ENCODE results near the gene KNSTRN. TPM values are rescaled to one million over a fixed set of nuclear protein-coding genes. Genes with fewer than 3 reads are reported as not detected.

Gene KNSTRN
- total and polyA plus RNA-seq, 9 donors, result 17.8 to 24.8 (median 22.2) TPM

GRCh38 chr15:40428185-40428584, 45.7 kb downstream of the KNSTRN start:
- H3K9me3 ChIP-seq (replicated peaks; ENCODE audit: control insufficient read depth, low read depth, low read length), result no peaks in the 10 kb centered on the region
- H3K4me1 ChIP-seq (ENCODE audit: control insufficient read depth, insufficient read depth, low read length), result peaks cover 18% of the 10 kb centered on the region
- no peak overlapping the region for H3K27ac ChIP-seq (ENCODE audit: low read length)
- H3K4me3 ChIP-seq (ENCODE audit: low read length), result no peak overlapping the region
- H3K36me3 ChIP-seq (ENCODE audit: control insufficient read depth, insufficient read depth, low read length), result no peaks in the 10 kb centered on the region
- WGBS (ENCODE audit: insufficient coverage), result 80% methylated on average over 1 of the region's 4 CpGs
- peaks cover 10% of the 10 kb centered on the region for H3K27me3 ChIP-seq (ENCODE audit: control insufficient read depth, insufficient read depth, low read length)
- DNase-seq, result no peak

DNA sequence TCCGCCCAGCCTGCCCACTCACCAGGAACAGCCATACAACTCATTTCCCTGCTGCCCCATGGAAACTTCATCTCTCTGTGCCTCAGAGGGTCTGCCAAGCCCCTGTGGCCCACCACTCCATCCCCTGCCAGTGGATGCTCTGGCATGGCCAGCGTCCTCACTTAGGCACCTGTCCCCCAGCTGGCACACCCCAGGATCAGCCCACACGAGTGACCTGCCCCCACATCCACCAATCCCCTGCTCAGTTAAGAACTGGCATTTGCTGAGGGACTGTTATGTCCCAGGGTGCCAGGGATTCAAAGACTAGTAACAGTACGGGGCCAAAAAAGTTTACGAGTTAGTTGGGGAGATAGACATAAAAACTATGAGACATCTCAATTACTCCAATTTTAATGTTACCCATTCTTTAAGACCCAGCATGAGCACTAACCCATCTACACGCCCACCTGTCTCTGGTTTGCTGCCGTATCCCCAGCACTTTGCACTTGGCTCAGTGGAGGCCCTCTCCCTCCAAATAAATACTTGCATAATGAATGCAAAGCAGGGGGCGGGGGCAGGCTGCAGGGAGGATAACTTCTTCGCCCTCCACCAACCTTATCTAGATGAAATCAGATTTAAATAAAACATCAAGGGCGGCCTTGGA, 46.7 kb downstream of the KNSTRN start:
- H3K4me1 ChIP-seq (ENCODE audit: control insufficient read depth, insufficient read depth, low read length), result peaks cover 14% of the 10 kb centered on the region
- H3K4me3 ChIP-seq (ENCODE audit: low read length), result no peak overlapping the region
- no peak overlapping the region for H3K27ac ChIP-seq (ENCODE audit: low read length)
- 69% methylated on average over 3 of the region's 10 CpGs for whole genome bisulfite sequencing (ENCODE audit: insufficient coverage)
- H3K9me3 ChIP-seq (replicated peaks; ENCODE audit: control insufficient read depth, low read depth, low read length), result no peaks in the 10 kb centered on the region
- no peaks in the 10 kb centered on the region for H3K36me3 ChIP-seq (ENCODE audit: control insufficient read depth, insufficient read depth, low read length)
- peaks cover 12% of the 10 kb centered on the region for H3K27me3 ChIP-seq (ENCODE audit: control insufficient read depth, insufficient read depth, low read length)
- no peak for DNase-seq

- Histone ChIP-seq H3K27ac (ENCODE audit: low read length) (no peak overlapping the region), H3K4me3 (ENCODE audit: low read length) (no peak overlapping the region), H3K27me3 (ENCODE audit: control insufficient read depth, insufficient read depth, low read length) (peaks cover 23% of the 10 kb centered on the region), H3K9me3 (replicated peaks; ENCODE audit: control insufficient read depth, low read depth, low read length) (no peaks in the 10 kb centered on the region), H3K4me1 (ENCODE audit: control insufficient read depth, insufficient read depth, low read length) (peaks cover 4% of the 10 kb centered on the region), H3K36me3 (ENCODE audit: control insufficient read depth, insufficient read depth, low read length) (no peaks in the 10 kb centered on the region)
- DNase-seq, result no peak
- 28% methylated on average over 10 of the region's 10 CpGs for WGBS (ENCODE audit: insufficient coverage)
Measured at GRCh38 chr15:40430271-40430805, 47.8 kb downstream of the KNSTRN start.

DNA sequence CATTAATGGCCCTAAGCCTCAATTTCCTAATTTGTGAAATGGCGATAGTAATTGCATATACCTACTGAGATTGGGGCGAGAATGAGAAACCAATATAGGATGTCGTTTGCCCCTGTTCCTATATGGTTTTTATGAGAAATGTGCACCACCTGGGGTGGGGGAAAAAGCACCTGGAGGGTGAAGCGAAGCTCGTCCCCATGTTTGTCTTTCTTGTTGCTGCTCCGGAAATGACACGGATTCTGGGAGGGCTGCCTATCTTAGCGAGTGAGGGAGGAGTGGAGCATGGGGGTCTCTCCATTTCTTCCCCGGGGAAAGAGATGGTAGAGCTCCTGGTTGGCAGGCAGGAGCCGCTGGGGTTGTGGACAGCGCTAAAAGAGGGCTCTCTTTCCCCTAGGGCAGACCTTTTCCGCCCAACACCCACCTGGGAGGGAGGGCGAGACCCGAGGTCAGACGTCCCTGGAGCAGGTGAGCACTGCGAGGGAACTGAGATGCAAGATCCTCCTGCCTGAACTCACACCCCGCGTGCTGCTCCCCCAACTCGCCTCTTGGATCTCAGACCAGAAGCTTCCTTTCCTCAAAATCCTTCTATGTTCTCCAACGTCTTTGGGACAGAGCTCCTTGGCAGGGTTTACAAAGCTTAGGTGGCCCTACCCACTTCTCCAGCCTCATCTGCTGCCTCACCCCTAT, 52.6 kb downstream of the KNSTRN start:
- no peaks in the 10 kb centered on the region for H3K36me3 ChIP-seq (ENCODE audit: control insufficient read depth, insufficient read depth, low read length)
- H3K27ac ChIP-seq (ENCODE audit: low read length), result no peak overlapping the region
- peaks cover 67% of the 10 kb centered on the region for H3K27me3 ChIP-seq (ENCODE audit: control insufficient read depth, insufficient read depth, low read length)
- H3K9me3 ChIP-seq (replicated peaks; ENCODE audit: control insufficient read depth, low read depth, low read length), result no peaks in the 10 kb centered on the region
- peaks cover 37% of the 10 kb centered on the region for H3K4me1 ChIP-seq (ENCODE audit: control insufficient read depth, insufficient read depth, low read length)
- 47% methylated on average over 12 of the region's 20 CpGs for WGBS (ENCODE audit: insufficient coverage)
- no peak for DNase-seq
- H3K4me3 ChIP-seq (ENCODE audit: low read length), result no peak overlapping the region

DNA sequence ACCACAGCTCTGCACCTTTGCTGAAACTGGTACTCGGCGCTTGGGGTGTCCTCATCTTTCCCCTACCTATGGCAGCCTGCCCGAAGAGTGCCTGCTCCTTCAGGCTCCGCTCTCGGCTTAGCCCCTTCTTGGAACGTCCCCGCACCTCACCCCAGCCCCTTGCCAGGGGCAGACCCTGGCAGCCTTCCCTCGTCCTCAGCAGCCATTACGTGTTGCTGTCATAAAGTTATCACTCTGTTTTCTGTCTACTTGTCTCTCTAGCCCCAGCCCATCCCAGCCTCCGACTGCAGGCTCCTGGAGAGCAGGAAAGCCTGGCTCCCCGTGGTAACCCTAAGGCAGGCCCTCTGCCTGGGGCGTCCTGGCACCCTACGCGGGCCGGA, 53.2 kb downstream of the KNSTRN start:
- H3K36me3 ChIP-seq (ENCODE audit: control insufficient read depth, insufficient read depth, low read length), result no peaks in the 10 kb centered on the region
- no peak overlapping the region for H3K4me3 ChIP-seq (ENCODE audit: low read length)
- 7% methylated on average over 11 of the region's 15 CpGs for WGBS (ENCODE audit: insufficient coverage)
- H3K27me3 ChIP-seq (ENCODE audit: control insufficient read depth, insufficient read depth, low read length), result peaks cover 66% of the 10 kb centered on the region
- H3K4me1 ChIP-seq (ENCODE audit: control insufficient read depth, insufficient read depth, low read length), result peaks cover 40% of the 10 kb centered on the region
- no peak for DNase-seq
- no peaks in the 10 kb centered on the region for H3K9me3 ChIP-seq (replicated peaks; ENCODE audit: control insufficient read depth, low read depth, low read length)
- no peak overlapping the region for H3K27ac ChIP-seq (ENCODE audit: low read length)

DNA sequence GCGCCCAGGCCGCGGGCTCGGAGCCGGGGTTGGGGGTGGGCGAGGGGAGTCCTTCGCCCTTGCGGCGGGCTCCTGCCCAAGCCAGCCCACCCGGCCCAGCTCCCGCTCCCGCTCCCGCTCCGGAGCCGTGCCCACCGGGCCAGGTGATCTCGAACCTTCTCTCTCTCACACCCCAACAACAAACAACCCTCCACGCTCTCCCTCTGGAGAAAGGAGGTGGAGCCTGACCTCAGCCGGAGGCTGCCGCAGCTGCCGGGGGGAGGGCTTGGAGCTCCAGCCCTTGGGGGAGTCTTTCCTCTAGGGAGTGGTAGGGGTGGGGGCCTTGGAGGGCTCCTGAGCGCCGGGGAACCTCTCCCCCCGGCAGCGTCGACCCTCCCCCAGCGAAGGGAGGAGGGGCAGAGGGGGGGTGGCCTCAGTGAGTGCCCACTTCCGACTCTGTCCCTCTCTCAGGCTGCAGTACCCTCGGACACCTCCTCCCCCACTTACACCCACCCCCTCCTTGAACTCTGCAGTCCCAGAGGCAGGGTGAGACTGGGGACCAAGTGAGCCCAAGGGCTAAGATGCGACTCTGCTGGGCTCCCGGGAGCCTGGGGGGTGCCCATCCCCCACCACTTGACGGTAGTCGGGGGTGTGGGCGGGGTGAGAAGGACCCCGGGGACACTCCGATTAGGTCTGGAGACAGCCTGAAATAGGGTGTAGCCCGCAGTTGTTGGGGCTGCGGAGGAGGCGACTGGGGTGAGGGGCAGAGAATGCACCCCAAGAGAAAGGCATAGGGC, 53.8 kb downstream of the KNSTRN start:
- Histone ChIP-seq H3K4me3 (ENCODE audit: low read length) (peak overlapping the region; percentile 37), H3K27me3 (ENCODE audit: control insufficient read depth, insufficient read depth, low read length) (peaks cover 66% of the 10 kb centered on the region), H3K36me3 (ENCODE audit: control insufficient read depth, insufficient read depth, low read length) (no peaks in the 10 kb centered on the region), H3K4me1 (ENCODE audit: control insufficient read depth, insufficient read depth, low read length) (peaks cover 40% of the 10 kb centered on the region), H3K27ac (ENCODE audit: low read length) (no peak overlapping the region), H3K9me3 (replicated peaks; ENCODE audit: control insufficient read depth, low read depth, low read length) (no peaks in the 10 kb centered on the region)
- peak; percentile 40 for DNase-seq
- 0% methylated on average over 5 of the region's 39 CpGs for whole genome bisulfite sequencing (ENCODE audit: insufficient coverage)

DNA sequence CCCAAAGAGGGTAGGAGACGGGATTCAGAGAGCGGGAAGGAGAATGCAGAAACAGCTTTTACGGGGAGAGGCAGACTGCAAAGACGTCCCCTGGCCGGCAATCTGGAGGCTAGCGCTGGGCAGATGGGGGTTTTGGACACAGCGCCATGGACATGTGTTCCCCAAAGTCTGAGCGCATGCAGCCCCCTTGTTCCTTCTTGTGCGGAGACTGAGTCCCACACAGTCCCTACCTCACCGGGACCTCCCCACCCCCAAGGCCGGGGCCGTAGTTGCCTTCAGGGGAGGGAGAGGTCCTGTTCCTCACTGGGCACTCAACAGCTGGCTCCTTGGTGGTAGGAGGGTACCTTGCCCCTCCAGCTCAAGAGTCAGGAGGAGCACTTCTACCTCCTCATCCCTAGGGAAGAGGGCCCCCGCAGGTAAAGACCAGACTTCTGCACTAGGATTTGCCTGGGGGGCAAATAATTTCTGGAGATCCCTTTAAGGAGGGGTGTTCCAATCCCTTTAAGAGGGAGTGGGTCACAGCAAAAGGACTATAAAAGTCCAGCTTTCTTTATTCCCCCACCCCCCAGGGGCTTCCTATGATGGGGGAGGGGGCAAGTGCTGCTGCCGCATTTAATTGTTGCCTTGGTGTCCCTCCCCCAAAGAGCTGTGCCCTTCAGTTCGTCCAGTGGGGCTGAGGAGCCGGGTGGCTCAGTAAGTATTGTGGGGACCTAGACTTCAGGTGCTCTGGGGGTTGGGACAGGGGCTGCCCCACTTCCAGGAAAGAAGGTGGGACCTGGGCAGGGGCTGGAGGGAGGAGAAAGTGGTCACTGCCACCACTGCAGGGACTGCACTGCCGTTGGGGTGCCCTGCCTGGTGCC, 54.6 kb downstream of the KNSTRN start:
- Histone ChIP-seq H3K36me3 (ENCODE audit: control insufficient read depth, insufficient read depth, low read length) (no peaks in the 10 kb centered on the region), H3K4me1 (ENCODE audit: control insufficient read depth, insufficient read depth, low read length) (peaks cover 40% of the 10 kb centered on the region), H3K27me3 (ENCODE audit: control insufficient read depth, insufficient read depth, low read length) (peaks cover 69% of the 10 kb centered on the region), H3K4me3 (ENCODE audit: low read length) (peak overlapping the region; percentile 37), H3K9me3 (replicated peaks; ENCODE audit: control insufficient read depth, low read depth, low read length) (no peaks in the 10 kb centered on the region), H3K27ac (ENCODE audit: low read length) (no peak overlapping the region)
- WGBS (ENCODE audit: insufficient coverage), result 4% methylated on average over 10 of the region's 17 CpGs
- no peak for DNase-seq

DNA sequence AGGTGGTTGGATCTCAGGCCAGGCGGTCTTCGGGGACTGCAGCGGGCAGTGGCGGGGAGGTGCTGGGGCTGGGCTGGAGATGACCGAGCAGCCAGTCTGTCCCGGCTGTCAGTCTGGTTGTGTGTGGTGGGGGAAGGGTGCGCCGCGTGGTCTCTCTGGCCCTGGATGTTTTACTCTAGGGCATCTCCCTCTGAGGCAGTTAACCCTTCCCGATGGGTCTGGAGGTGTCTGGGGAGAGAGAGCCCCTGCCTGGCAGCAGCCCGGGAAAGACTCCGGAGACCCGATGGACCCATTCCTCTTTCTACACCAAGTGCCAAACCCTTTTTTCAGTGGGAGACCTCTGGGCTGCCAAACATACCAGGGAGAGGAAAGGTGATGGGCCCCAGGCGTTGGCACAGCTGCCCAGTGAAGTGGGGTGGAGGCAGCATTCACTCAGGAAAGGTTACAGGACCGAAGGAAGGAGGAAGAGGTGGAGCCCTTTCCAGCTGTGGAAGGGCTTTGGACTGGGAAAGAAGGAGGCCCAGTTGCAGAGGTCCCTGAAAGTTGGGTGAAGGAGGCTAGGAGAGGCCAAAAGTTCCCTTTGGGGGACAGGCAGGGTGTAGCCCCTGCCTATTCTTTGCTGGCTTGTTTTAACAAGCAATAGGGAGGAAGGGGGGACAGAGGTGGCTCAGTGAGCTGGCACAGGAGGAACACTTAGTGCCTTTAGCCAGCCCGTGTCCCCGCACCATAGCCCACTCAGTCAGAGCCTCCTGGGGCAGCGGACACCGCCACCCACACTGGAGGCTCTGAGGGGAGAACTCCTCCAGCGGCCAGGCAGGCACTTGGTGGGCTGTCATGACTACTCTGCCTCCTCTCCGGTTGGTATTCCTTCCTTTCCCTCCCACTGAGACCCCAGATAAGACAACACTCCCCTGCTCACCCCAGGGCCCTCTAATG, 55.5 kb downstream of the KNSTRN start:
- Histone ChIP-seq H3K27ac (ENCODE audit: low read length) (no peak overlapping the region), H3K36me3 (ENCODE audit: control insufficient read depth, insufficient read depth, low read length) (no peaks in the 10 kb centered on the region), H3K4me1 (ENCODE audit: control insufficient read depth, insufficient read depth, low read length) (peaks cover 48% of the 10 kb centered on the region), H3K27me3 (ENCODE audit: control insufficient read depth, insufficient read depth, low read length) (peaks cover 74% of the 10 kb centered on the region), H3K4me3 (ENCODE audit: low read length) (no peak overlapping the region), H3K9me3 (replicated peaks; ENCODE audit: control insufficient read depth, low read depth, low read length) (no peaks in the 10 kb centered on the region)
- 38% methylated on average over 13 of the region's 21 CpGs for WGBS (ENCODE audit: insufficient coverage)
- no peak for DNase-seq

- Histone ChIP-seq H3K36me3 (ENCODE audit: control insufficient read depth, insufficient read depth, low read length) (no peaks in the 10 kb centered on the region), H3K27me3 (ENCODE audit: control insufficient read depth, insufficient read depth, low read length) (peaks cover 78% of the 10 kb centered on the region), H3K4me1 (ENCODE audit: control insufficient read depth, insufficient read depth, low read length) (peaks cover 49% of the 10 kb centered on the region), H3K9me3 (replicated peaks; ENCODE audit: control insufficient read depth, low read depth, low read length) (no peaks in the 10 kb centered on the region), H3K4me3 (ENCODE audit: low read length) (no peak overlapping the region), H3K27ac (ENCODE audit: low read length) (no peak overlapping the region)
- no peak for DNase-seq
- 54% methylated on average over 8 of the region's 12 CpGs for WGBS (ENCODE audit: insufficient coverage)
Measured at GRCh38 chr15:40438712-40439111, 56.2 kb downstream of the KNSTRN start.

Measured in muscle of leg (tissue), 11 donors.